Panc1 (cell line): ENCODE measurements around the gene SCRN3.

Source experiments
- TF ChIP-seq, protein P1 (sequence below): fragments of 450-650 bp; IDR thresholded peaks from 2 replicates; pipeline ENCODE4 v1.5.1; 2017; ENCODE audit warnings: mild to moderate bottlenecking
- TF ChIP-seq, protein P2 (sequence below), 2 experiments: IDR thresholded peaks; 2 replicates each; pipeline ENCODE4 v1.6.1; 2011 to 2012; ENCODE audit warnings: low read depth in 2 of 2, control low read depth in 1 of 2, low read length in 1 of 2, mild to moderate bottlenecking in 1 of 2, moderate library complexity in 1 of 2; ENCODE audit not compliant: insufficient read depth in 1 of 2

DNA sequence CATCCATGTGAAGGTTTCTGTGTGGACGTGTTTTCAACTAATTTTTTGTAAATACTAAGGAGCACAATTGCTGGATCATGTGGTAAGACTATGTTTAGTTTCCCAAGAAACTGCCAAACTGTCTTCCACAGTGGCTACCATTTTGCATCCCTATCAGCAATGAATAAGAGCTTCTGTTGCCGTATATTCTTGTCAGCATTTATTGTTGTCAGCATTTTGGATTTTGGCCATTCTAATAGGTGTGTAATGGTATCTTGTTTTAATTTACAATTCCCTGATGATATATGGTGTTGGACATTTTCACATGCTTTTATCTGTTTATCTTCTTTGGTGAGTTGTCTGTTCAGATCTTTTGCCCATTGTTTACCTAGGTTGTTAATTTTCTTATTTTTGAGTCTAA lies 34.5 kb downstream of the SCRN3 start:
- TF ChIP-seq, protein P1, sequence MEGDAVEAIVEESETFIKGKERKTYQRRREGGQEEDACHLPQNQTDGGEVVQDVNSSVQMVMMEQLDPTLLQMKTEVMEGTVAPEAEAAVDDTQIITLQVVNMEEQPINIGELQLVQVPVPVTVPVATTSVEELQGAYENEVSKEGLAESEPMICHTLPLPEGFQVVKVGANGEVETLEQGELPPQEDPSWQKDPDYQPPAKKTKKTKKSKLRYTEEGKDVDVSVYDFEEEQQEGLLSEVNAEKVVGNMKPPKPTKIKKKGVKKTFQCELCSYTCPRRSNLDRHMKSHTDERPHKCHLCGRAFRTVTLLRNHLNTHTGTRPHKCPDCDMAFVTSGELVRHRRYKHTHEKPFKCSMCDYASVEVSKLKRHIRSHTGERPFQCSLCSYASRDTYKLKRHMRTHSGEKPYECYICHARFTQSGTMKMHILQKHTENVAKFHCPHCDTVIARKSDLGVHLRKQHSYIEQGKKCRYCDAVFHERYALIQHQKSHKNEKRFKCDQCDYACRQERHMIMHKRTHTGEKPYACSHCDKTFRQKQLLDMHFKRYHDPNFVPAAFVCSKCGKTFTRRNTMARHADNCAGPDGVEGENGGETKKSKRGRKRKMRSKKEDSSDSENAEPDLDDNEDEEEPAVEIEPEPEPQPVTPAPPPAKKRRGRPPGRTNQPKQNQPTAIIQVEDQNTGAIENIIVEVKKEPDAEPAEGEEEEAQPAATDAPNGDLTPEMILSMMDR, result no peak
- TF ChIP-seq, protein P2, sequence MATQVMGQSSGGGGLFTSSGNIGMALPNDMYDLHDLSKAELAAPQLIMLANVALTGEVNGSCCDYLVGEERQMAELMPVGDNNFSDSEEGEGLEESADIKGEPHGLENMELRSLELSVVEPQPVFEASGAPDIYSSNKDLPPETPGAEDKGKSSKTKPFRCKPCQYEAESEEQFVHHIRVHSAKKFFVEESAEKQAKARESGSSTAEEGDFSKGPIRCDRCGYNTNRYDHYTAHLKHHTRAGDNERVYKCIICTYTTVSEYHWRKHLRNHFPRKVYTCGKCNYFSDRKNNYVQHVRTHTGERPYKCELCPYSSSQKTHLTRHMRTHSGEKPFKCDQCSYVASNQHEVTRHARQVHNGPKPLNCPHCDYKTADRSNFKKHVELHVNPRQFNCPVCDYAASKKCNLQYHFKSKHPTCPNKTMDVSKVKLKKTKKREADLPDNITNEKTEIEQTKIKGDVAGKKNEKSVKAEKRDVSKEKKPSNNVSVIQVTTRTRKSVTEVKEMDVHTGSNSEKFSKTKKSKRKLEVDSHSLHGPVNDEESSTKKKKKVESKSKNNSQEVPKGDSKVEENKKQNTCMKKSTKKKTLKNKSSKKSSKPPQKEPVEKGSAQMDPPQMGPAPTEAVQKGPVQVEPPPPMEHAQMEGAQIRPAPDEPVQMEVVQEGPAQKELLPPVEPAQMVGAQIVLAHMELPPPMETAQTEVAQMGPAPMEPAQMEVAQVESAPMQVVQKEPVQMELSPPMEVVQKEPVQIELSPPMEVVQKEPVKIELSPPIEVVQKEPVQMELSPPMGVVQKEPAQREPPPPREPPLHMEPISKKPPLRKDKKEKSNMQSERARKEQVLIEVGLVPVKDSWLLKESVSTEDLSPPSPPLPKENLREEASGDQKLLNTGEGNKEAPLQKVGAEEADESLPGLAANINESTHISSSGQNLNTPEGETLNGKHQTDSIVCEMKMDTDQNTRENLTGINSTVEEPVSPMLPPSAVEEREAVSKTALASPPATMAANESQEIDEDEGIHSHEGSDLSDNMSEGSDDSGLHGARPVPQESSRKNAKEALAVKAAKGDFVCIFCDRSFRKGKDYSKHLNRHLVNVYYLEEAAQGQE (IDR thresholded peaks at IDR 0.05; ENCODE audit: insufficient read depth in 1 of 2, low read depth in 2 of 2, low read length in 1 of 2), result no peak
